Parathyroid adenoma (tissue), 2 donors: ENCODE results near the gene RC3H1.

ENCODE experiments used
- H2AFZ ChIP-seq: fragments of 300-600 bp; sonication (generic); one replicate; pipeline ENCODE4 v1.7.0; 2017; ENCODE audit warnings: antibody characterized with exemption, mild to moderate bottlenecking
- H3K27ac ChIP-seq: fragments of 300-600 bp; sonication (generic); one replicate; pipeline ENCODE4 v1.7.0; 2017
- H3K27me3 ChIP-seq: fragments of 300-600 bp; sonication (generic); one replicate; pipeline ENCODE4 v1.7.0; 2017; ENCODE audit warnings: low read length; ENCODE audit not compliant: control insufficient read depth, insufficient read depth
- H3K36me3 ChIP-seq: fragments of 300-600 bp; sonication (generic); one replicate; pipeline ENCODE4 v1.7.0; 2017; ENCODE audit warnings: low read length; ENCODE audit not compliant: control insufficient read depth, insufficient read depth
- H3K4me1 ChIP-seq: fragments of 300-600 bp; sonication (generic); one replicate; pipeline ENCODE4 v1.7.0; 2017; ENCODE audit warnings: control low read depth
- H3K4me2 ChIP-seq: fragments of 300-600 bp; sonication (generic); one replicate; pipeline ENCODE4 v1.7.0; 2017; ENCODE audit warnings: low read length
- H3K4me3 ChIP-seq: fragments of 300-600 bp; sonication (generic); one replicate; pipeline ENCODE4 v1.7.0; 2017; ENCODE audit warnings: low read depth, low read length
- H3K79me2 ChIP-seq: fragments of 300-600 bp; sonication (generic); one replicate; pipeline ENCODE4 v1.7.0; 2017; ENCODE audit warnings: control low read depth
- H3K9ac ChIP-seq: fragments of 300-600 bp; sonication (generic); one replicate; pipeline ENCODE4 v1.7.0; 2017; ENCODE audit warnings: mild to moderate bottlenecking
- H3K9me3 ChIP-seq: fragments of 300-600 bp; sonication (generic); one replicate; pipeline ENCODE4 v1.7.0; 2017; ENCODE audit warnings: low read length; ENCODE audit not compliant: control insufficient read depth
- TF ChIP-seq, protein P1 (sequence below): fragments of 300-600 bp; sonication (generic); IDR thresholded peaks from one replicate; pipeline ENCODE4 v1.7.0; 2017; ENCODE audit warnings: antibody characterized with exemption, mild to moderate bottlenecking
- donor health status: primary hyperparathyroidism.

Gene RC3H1

DNA sequence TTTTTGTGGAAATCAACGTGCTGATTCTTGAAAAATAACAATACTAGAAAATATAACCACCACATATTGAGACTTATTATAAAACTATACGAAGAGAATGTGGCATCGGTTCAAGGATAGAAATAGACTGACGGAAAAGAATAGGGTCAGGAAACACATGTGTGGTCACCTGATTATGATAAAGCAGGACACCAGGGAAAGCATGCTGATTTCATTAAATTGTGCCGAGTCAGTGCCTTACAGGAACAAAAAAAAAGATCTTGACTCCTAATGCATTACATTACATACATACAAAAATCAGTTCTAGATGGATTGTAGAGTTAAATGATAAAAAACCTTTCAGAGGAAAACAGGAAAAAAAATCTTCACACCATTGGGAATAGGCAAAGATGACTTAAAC lies 61.5 kb downstream of the RC3H1 start:
- no peaks in the 10 kb centered on the region for H3K27me3 ChIP-seq
- H3K4me2 ChIP-seq: no peak overlapping the region
- no peaks in the 10 kb centered on the region for H3K4me1 ChIP-seq
- no peak overlapping the region for H3K27ac ChIP-seq
- no peaks in the 10 kb centered on the region for H3K9me3 ChIP-seq
- H3K79me2 ChIP-seq: no peaks in the 10 kb centered on the region
- H3K36me3 ChIP-seq: no peaks in the 10 kb centered on the region
- no peak overlapping the region for H3K4me3 ChIP-seq
- TF ChIP-seq, protein P1, sequence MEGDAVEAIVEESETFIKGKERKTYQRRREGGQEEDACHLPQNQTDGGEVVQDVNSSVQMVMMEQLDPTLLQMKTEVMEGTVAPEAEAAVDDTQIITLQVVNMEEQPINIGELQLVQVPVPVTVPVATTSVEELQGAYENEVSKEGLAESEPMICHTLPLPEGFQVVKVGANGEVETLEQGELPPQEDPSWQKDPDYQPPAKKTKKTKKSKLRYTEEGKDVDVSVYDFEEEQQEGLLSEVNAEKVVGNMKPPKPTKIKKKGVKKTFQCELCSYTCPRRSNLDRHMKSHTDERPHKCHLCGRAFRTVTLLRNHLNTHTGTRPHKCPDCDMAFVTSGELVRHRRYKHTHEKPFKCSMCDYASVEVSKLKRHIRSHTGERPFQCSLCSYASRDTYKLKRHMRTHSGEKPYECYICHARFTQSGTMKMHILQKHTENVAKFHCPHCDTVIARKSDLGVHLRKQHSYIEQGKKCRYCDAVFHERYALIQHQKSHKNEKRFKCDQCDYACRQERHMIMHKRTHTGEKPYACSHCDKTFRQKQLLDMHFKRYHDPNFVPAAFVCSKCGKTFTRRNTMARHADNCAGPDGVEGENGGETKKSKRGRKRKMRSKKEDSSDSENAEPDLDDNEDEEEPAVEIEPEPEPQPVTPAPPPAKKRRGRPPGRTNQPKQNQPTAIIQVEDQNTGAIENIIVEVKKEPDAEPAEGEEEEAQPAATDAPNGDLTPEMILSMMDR: no peak
- no peak overlapping the region for H2AFZ ChIP-seq
- no peak overlapping the region for H3K9ac ChIP-seq

DNA sequence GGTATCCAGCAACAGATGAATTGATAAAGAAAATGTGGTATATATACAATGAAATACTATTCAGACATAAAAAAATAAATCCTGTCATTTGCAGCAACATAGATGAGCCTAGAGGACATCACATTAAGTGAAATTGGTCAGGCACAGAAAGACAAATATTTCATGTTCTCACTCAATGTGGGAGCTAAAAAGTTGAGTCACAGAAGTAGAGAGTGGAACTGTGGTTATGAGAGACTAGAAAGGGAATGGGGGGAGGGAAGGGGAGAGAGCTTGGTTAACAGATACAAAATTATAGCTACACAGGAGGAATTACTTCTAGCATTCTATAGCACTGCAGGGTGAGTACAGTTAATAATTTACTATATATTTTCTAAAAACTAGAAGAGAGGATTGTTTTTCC lies 68.0 kb downstream of the RC3H1 start:
- H3K9ac ChIP-seq: no peak overlapping the region
- no peak overlapping the region for H3K27ac ChIP-seq
- no peaks in the 10 kb centered on the region for H3K27me3 ChIP-seq
- no peak overlapping the region for H2AFZ ChIP-seq
- H3K79me2 ChIP-seq: no peaks in the 10 kb centered on the region
- H3K4me1 ChIP-seq: no peaks in the 10 kb centered on the region
- no peaks in the 10 kb centered on the region for H3K9me3 ChIP-seq
- H3K36me3 ChIP-seq: no peaks in the 10 kb centered on the region
- H3K4me3 ChIP-seq: no peak overlapping the region
- H3K4me2 ChIP-seq: no peak overlapping the region
- TF ChIP-seq, protein P1: no peak

DNA sequence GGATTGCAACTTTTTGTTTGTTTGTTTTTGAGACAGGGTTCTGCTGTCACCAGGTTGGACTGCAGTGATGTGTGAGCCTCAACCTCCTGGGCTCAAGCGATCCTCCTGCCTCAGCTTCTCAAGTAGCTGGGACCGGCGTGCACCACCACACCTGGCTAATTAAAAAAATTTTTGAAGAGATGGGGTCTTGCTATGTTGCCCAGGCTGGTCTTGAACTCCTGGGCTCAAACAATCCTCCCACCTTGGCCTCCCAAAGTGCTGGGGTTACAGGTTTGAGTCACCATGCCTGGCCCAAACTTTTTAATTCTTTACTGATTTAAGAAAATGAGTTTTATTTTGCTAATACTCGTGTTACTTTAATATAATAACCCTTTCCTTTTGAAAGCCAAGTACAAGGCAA lies 73.6 kb downstream of the RC3H1 start:
- Histone ChIP-seq H2AFZ (no peak overlapping the region), H3K27me3 (no peaks in the 10 kb centered on the region), H3K27ac (no peak overlapping the region), H3K36me3 (no peaks in the 10 kb centered on the region), H3K4me1 (no peaks in the 10 kb centered on the region), H3K9ac (no peak overlapping the region), H3K4me3 (no peak overlapping the region), H3K79me2 (no peaks in the 10 kb centered on the region), H3K4me2 (no peak overlapping the region), H3K9me3 (no peaks in the 10 kb centered on the region)
- TF ChIP-seq, protein P1: no peak

DNA sequence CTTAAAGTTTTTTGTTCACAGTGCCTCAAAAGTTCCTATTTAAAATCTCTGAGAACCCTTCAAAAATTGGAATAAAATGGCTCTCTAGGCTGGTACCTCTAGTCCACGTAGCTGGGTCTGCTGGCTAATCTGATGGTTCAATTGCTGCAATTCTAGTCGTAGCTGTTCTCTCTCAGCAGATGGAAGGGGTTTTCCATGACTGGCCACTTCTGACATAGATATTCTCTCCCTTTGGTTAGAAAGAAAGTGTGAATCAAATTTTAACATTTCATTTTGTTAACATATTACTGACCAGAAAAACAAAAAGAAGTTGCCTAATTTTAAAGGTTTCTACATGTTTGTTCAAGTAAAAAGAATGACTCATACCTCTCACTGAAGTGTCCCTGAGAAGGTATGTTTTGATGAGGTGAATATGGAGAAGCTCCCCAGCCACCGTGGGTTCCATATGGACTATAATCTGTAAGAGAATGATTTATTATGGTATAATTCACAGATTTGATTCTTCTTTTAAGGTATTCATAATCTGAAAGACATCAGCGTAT lies 75.7 kb downstream of the RC3H1 start:
- no peaks in the 10 kb centered on the region for H3K9me3 ChIP-seq
- no peak overlapping the region for H2AFZ ChIP-seq
- TF ChIP-seq, protein P1: no peak
- H3K9ac ChIP-seq: no peak overlapping the region
- H3K4me2 ChIP-seq: no peak overlapping the region
- H3K27ac ChIP-seq: no peak overlapping the region
- no peaks in the 10 kb centered on the region for H3K79me2 ChIP-seq
- H3K4me3 ChIP-seq: no peak overlapping the region
- no peaks in the 10 kb centered on the region for H3K36me3 ChIP-seq
- no peaks in the 10 kb centered on the region for H3K4me1 ChIP-seq
- no peaks in the 10 kb centered on the region for H3K27me3 ChIP-seq

DNA sequence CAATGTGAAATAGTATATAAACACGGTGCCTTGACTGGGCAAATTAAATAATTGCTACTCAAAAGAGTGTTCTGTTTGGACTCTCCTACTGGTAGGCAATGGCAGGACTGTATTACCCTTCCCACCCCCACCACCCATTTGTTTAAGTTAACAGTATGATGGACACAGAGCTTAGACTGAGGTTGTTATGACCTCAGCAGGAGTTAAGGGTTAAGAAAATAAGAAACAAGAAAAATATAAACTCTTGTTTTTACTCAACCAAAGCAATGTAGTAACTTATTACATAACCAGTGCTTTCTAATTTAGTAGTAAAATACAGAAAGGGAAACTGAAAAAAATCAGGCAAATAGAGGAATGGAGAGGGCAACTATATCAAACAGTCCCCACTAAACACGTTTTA lies 85.1 kb downstream of the RC3H1 start:
- H3K4me2 ChIP-seq: no peak overlapping the region
- no peaks in the 10 kb centered on the region for H3K4me1 ChIP-seq
- H3K79me2 ChIP-seq: no peaks in the 10 kb centered on the region
- no peaks in the 10 kb centered on the region for H3K36me3 ChIP-seq
- H3K27ac ChIP-seq: no peak overlapping the region
- H3K4me3 ChIP-seq: no peak overlapping the region
- no peaks in the 10 kb centered on the region for H3K9me3 ChIP-seq
- no peak overlapping the region for H3K9ac ChIP-seq
- TF ChIP-seq, protein P1: no peak
- no peak overlapping the region for H2AFZ ChIP-seq
- H3K27me3 ChIP-seq: no peaks in the 10 kb centered on the region
